Measurements from ENCODE around the gene RAB29. TPM values are rescaled to one million over a fixed set of nuclear protein-coding genes. Genes with fewer than 3 reads are reported as not detected.
"Not testable (repeated sequence)": the region's sequence is repeated elsewhere in the genome, so short reads cannot be mapped to it uniquely, and the experiment has no call there.

The RAB29 gene
- total RNA-seq, 1 donor from 2014 or later = 20.7 TPM

DNA sequence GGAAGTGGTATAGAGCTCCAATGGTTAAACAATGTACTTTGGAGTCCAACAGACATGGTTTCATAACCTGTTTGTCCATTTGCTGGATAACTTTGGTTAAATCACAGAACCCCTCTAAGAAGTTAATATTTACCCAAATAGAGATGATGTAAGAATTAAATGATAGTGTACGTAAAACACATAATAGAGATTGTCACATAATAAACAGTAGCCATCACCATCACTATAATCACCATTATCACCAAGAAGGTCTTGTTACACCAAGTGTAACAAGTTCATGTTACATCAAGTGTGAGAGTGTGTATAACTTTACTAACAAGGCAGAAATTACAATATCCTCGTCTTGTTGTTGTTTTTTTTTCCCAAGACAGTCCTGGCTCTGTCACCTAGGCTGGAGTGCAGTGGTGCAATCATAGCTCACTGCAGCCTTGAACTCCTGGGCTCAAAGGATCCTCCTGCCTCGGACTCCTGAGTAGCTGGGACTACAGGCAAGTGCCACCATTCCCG lies 48.6 kb downstream of the RAB29 start:
- peak; percentile 63 for DNase-seq (ENCODE audit: low spot score)
- peak; percentile 80 for ATAC-seq

DNA sequence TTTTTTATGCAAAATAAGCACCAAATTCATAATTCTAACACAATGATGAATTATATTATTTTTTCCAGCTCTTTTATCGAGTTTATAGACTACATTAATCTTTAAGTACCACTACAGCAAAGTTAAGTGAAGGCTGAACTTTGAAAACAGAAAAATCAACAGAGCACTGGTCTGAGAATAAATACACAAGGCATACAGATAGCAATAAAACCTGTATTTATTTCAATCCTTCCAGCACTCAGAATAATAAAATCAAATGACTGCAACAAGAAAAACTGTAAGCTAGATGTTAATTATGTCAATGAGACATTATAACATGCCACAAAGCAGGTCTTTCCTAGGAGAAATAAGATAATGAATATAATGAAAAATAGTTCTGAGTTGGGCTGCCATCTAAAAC lies 49.8 kb downstream of the RAB29 start:
- DNase-seq (ENCODE audit: low spot score) (no peak), ATAC-seq (no peak)

DNA sequence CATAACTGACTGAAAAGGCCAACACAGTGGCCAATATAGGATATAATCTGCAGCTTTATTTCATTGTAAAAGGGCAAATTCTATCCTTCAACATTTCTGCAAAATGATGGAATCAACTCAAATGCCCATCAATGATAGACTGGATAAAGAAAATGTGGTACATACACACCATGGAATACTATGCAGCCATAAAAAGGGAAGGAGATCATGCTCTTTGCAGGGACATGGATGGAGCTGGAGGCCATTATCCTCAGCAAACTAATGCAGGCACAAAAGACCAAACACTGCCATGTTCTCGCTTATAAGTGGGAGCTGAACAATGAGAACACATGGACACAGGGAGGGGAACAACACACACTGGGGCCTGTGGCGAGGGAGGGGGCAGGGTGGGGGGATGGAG lies 54.5 kb downstream of the RAB29 start:
- ATAC-seq; DNase-seq (ENCODE audit: low spot score): not testable (repeated sequence)

DNA sequence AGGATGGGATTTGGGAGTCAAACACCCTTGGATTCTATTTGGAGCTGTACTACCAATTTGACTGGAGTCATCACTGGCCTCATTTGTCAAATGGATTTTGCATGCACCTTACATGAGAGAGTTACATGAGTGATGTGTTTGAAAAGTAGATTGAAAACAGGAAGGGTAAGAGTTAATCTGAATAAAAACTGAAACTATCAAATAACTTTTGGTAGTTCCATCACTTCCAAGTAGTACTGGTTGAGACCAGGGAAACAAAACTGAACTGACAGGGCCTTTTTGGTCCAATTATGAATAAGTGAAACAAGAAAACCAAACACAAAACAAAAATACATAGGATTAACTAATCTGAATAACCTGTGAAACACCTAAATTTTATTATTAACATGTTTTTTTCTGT lies 55.5 kb downstream of the RAB29 start:
- ATAC-seq (no peak), DNase-seq (ENCODE audit: low spot score) (no peak)

DNA sequence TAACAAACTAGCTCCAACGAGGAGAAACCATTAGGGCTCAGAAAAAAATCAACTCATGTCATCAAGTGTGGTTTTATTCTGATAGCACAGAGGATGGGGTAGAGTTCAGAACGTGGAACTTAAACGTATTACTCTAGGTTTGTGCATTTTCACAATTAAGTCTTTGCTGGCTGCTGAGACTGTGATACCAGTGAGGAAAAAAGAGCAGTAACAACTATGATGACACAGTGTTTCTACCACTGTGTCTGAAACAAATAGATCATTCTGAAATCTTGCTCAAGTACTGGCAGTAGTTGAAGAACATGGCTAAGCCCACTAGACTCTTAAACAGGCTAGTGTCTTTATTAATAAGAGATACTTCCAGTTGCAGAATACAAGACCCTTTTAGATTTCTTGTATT lies 56.3 kb downstream of the RAB29 start:
- ATAC-seq = no peak
- DNase-seq (ENCODE audit: low spot score) = no peak

Other genes starting within 250 kb of the RAB29 start
- gene ELK4, start 143.5 kb downstream of the RAB29 start, total RNA-seq = 29.9 TPM
- gene SLC45A3, start 95.0 kb downstream of the RAB29 start, total RNA-seq = 21.2 TPM
- 72.3 TPM for gene NUCKS1, start 25.3 kb downstream of the RAB29 start, total RNA-seq
- gene SLC41A1, start 37.7 kb upstream of the RAB29 start, total RNA-seq = 4.5 TPM
- 0.13 TPM for gene PM20D1, start 74.7 kb upstream of the RAB29 start, total RNA-seq
- gene SLC26A9, start 168.0 kb upstream of the RAB29 start, total RNA-seq = 0.05 TPM
- 0.73 TPM for gene RAB7B, start 227.9 kb upstream of the RAB29 start, total RNA-seq
- gene CTSE, start 248.4 kb upstream of the RAB29 start, total RNA-seq = not detected

All from left lobe of liver (tissue), 2 donors.